Neural cell (in vitro differentiated cells): ENCODE measurements around the gene INAVA. TPM values are rescaled to one million over a fixed set of nuclear protein-coding genes. Genes with fewer than 3 reads are reported as not detected.

Source experiments
- H2AFZ ChIP-seq: fragments of 200-600, 300-800 bp; sonication (generic), shearing (Covaris generic); 2 replicates; pipeline ENCODE4 v1.6.0; 2014; ENCODE audit warnings: low read depth, mild to moderate bottlenecking, antibody characterized with exemption, low read length, moderate library complexity
- H3F3A ChIP-seq: fragments of 200-600 bp; shearing (Covaris generic); 2 replicates; pipeline ENCODE4 v1.6.1; 2016; ENCODE audit warnings: mild to moderate bottlenecking, moderate library complexity, mixed read lengths, antibody characterized with exemption, low read length; ENCODE audit not compliant: insufficient read depth, poor library complexity, severe bottlenecking
- H3K27ac ChIP-seq: fragments of 200-600, 300-800 bp; sonication (generic), shearing (Covaris generic); 2 replicates; pipeline ENCODE4 v1.5.1; 2014; ENCODE audit warnings: mild to moderate bottlenecking, low read length, moderate library complexity
- H3K27me3 ChIP-seq: fragments of 300-800, 200-600 bp; sonication (generic), shearing (Covaris generic); 2 replicates; pipeline ENCODE4 v1.6.0; 2014; ENCODE audit warnings: mild to moderate bottlenecking, low read depth, low read length, moderate library complexity; ENCODE audit not compliant: insufficient read depth
- H3K36me3 ChIP-seq: fragments of 300-800, 200-600 bp; sonication (generic), shearing (Covaris generic); 2 replicates; pipeline ENCODE4 v1.5.1; 2014; ENCODE audit warnings: mild to moderate bottlenecking, antibody characterized with exemption, low read length, moderate library complexity; ENCODE audit not compliant: insufficient read depth
- H3K4me2 ChIP-seq: fragments of 300-800, 200-600 bp; sonication (generic), shearing (Covaris generic); 2 replicates; pipeline ENCODE4 v1.6.0; 2014; ENCODE audit warnings: mild to moderate bottlenecking, low read length
- H3K4me3 ChIP-seq: fragments of 300-800, 200-600 bp; sonication (generic), shearing (Covaris generic); 2 replicates; pipeline ENCODE4 v1.5.1; 2014; ENCODE audit warnings: mild to moderate bottlenecking, low read length, moderate library complexity
- H3K79me2 ChIP-seq: fragments of 200-600 bp; shearing (Covaris generic); replicated peaks from 2 replicates; pipeline ENCODE4 v1.6.0; 2014; ENCODE audit warnings: mild to moderate bottlenecking, low read length, moderate library complexity; ENCODE audit not compliant: insufficient read depth
- H3K9ac ChIP-seq: fragments of 300-800, 200-600 bp; sonication (generic), shearing (Covaris generic); 2 replicates; pipeline ENCODE4 v1.6.1; 2016; ENCODE audit warnings: mild to moderate bottlenecking, low read length, mixed read lengths
- H3K9me2 ChIP-seq: fragments of 200-600 bp; shearing (Covaris generic); 2 replicates; pipeline ENCODE4 v1.6.1; 2016; ENCODE audit warnings: mild to moderate bottlenecking, low read length, mixed read lengths; ENCODE audit not compliant: insufficient read depth
- H3K9me3 ChIP-seq: fragments of 200-600, 300-800 bp; sonication (generic), shearing (Covaris generic); 2 replicates; pipeline ENCODE4 v1.6.1; 2016; ENCODE audit warnings: mild to moderate bottlenecking, mixed run types, low read length, moderate library complexity, mixed read lengths
- H4K20me1 ChIP-seq: fragments of 200-600 bp; shearing (Covaris generic); 2 replicates; pipeline ENCODE4 v1.6.1; 2016; ENCODE audit warnings: mild to moderate bottlenecking, mixed run types; ENCODE audit not compliant: insufficient read depth
- EP300 ChIP-seq: fragments of 450-650 bp; conservative IDR thresholded peaks from 2 replicates; pipeline ENCODE4 v1.6.1; 2014; ENCODE audit warnings: antibody characterized with exemption, mild to moderate bottlenecking, moderate library complexity; ENCODE audit not compliant: poor library complexity, severe bottlenecking
- EZH2 ChIP-seq: fragments of 200-600, 300-800 bp; shearing (Covaris generic), sonication (generic); IDR thresholded peaks from 2 replicates; pipeline ENCODE4 v1.6.1; 2014; ENCODE audit warnings: antibody characterized with exemption, low read length, borderline replicate concordance, mild to moderate bottlenecking; ENCODE audit not compliant: insufficient read depth, poor library complexity, severe bottlenecking
- MXI1 ChIP-seq: fragments of 450-650 bp; conservative IDR thresholded peaks from 2 replicates; pipeline ENCODE4 v1.6.1; 2014; ENCODE audit warnings: antibody characterized with exemption, mild to moderate bottlenecking; ENCODE audit not compliant: poor library complexity, severe bottlenecking
- POLR2AphosphoS5 ChIP-seq: IDR thresholded peaks from 2 replicates; pipeline ENCODE4 v1.6.1; 2012
- RAD21 ChIP-seq: fragments of 450-650 bp; conservative IDR thresholded peaks from 2 replicates; pipeline ENCODE4 v1.6.1; 2014; ENCODE audit warnings: antibody characterized with exemption, mild to moderate bottlenecking, moderate library complexity
- SMC3 ChIP-seq: fragments of 450-650 bp; conservative IDR thresholded peaks from 2 replicates; pipeline ENCODE4 v1.6.1; 2014; ENCODE audit warnings: antibody characterized with exemption, mild to moderate bottlenecking, moderate library complexity; ENCODE audit not compliant: poor library complexity
- TAF1 ChIP-seq: IDR thresholded peaks from 2 replicates; pipeline ENCODE4 v1.6.1; 2012; ENCODE audit warnings: low read depth
- polyA plus RNA-seq: library from polyadenylated mRNA; depleted of rRNA; stranded (reverse); fragments of >200 nt; gene quantifications from 2 replicates; pipeline ENCODE4 v1.2.3, GENCODE V29; 2014
- TF ChIP-seq, protein P1 (sequence below): IDR thresholded peaks from 2 replicates; pipeline ENCODE4 v1.6.1; 2012; ENCODE audit warnings: borderline replicate concordance
- TF ChIP-seq, protein P2 (sequence below): fragments of 450-650 bp; IDR thresholded peaks from 2 replicates; pipeline ENCODE4 v1.5.1; 2014; ENCODE audit warnings: antibody characterized with exemption, mild to moderate bottlenecking, moderate library complexity; ENCODE audit not compliant: poor library complexity, severe bottlenecking

INAVA gene
- polyA plus RNA-seq, 1 donor from 2014 or later, result 1.3 TPM

DNA sequence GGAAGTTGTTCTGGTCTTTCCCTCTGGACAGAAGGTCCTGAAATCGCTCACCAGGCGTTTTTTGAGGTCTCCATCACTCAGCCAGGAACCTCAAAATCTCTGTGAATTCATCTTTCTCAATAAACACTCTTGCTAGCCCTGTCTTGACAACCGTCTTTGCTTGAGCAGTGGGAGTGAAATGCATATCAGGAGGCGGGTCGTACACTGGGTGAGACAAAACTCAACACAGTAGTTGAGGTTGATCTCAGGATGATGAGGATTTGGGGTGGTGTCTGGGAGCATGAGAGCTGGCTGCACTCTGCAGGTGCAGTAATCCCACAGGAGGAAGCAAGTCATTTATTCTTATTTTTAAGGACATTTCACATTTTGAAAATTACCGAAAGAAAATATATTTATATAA, 20.0 kb upstream of the INAVA start:
- H3K27ac ChIP-seq, result no peak overlapping the region
- TF ChIP-seq SMC3 (no peak), MXI1 (no peak), TAF1 (no peak), RAD21 (no peak)
- no peak overlapping the region for H3K4me2 ChIP-seq
- no peaks in the 10 kb centered on the region for H3K9me2 ChIP-seq
- no peaks in the 10 kb centered on the region for H3F3A ChIP-seq
- no peak overlapping the region for H3K4me3 ChIP-seq
- no peaks in the 10 kb centered on the region for H3K79me2 ChIP-seq
- H3K9ac ChIP-seq, result no peak overlapping the region
- H3K9me3 ChIP-seq, result no peaks in the 10 kb centered on the region
- H4K20me1 ChIP-seq, result no peaks in the 10 kb centered on the region
- H3K36me3 ChIP-seq, result no peaks in the 10 kb centered on the region
- H2AFZ ChIP-seq, result no peak overlapping the region
- no peaks in the 10 kb centered on the region for H3K27me3 ChIP-seq

DNA sequence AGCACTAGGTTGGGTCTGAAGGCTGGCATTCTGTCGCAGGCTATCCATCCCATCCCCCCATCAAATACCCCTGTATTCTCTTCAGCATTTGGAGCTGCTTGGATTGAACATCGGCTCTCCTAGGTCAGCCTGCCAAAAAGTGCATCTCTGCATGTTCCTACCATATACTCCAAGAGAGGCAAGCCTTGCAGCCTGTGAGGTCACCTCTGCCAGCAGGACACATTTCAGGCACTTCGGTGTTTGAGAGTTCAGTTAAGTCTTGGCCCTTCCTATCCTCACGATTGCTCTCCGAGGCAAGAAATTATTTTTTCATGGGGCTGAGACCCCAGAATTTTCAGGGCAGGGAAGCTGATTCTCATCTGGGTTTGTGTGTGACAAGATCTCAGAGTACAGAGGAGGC, 19.3 kb upstream of the INAVA start:
- no peaks in the 10 kb centered on the region for H3F3A ChIP-seq
- H3K4me3 ChIP-seq, result no peak overlapping the region
- H3K36me3 ChIP-seq, result no peaks in the 10 kb centered on the region
- no peak overlapping the region for H2AFZ ChIP-seq
- H4K20me1 ChIP-seq, result no peaks in the 10 kb centered on the region
- TF ChIP-seq, protein P1, sequence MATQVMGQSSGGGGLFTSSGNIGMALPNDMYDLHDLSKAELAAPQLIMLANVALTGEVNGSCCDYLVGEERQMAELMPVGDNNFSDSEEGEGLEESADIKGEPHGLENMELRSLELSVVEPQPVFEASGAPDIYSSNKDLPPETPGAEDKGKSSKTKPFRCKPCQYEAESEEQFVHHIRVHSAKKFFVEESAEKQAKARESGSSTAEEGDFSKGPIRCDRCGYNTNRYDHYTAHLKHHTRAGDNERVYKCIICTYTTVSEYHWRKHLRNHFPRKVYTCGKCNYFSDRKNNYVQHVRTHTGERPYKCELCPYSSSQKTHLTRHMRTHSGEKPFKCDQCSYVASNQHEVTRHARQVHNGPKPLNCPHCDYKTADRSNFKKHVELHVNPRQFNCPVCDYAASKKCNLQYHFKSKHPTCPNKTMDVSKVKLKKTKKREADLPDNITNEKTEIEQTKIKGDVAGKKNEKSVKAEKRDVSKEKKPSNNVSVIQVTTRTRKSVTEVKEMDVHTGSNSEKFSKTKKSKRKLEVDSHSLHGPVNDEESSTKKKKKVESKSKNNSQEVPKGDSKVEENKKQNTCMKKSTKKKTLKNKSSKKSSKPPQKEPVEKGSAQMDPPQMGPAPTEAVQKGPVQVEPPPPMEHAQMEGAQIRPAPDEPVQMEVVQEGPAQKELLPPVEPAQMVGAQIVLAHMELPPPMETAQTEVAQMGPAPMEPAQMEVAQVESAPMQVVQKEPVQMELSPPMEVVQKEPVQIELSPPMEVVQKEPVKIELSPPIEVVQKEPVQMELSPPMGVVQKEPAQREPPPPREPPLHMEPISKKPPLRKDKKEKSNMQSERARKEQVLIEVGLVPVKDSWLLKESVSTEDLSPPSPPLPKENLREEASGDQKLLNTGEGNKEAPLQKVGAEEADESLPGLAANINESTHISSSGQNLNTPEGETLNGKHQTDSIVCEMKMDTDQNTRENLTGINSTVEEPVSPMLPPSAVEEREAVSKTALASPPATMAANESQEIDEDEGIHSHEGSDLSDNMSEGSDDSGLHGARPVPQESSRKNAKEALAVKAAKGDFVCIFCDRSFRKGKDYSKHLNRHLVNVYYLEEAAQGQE, result no peak
- TF ChIP-seq RAD21 (no peak), EZH2 (no peak), TAF1 (no peak), EP300 (no peak), POLR2AphosphoS5 (no peak), MXI1 (no peak)
- TF ChIP-seq, protein P2, sequence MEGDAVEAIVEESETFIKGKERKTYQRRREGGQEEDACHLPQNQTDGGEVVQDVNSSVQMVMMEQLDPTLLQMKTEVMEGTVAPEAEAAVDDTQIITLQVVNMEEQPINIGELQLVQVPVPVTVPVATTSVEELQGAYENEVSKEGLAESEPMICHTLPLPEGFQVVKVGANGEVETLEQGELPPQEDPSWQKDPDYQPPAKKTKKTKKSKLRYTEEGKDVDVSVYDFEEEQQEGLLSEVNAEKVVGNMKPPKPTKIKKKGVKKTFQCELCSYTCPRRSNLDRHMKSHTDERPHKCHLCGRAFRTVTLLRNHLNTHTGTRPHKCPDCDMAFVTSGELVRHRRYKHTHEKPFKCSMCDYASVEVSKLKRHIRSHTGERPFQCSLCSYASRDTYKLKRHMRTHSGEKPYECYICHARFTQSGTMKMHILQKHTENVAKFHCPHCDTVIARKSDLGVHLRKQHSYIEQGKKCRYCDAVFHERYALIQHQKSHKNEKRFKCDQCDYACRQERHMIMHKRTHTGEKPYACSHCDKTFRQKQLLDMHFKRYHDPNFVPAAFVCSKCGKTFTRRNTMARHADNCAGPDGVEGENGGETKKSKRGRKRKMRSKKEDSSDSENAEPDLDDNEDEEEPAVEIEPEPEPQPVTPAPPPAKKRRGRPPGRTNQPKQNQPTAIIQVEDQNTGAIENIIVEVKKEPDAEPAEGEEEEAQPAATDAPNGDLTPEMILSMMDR, result no peak
- no peaks in the 10 kb centered on the region for H3K27me3 ChIP-seq
- no peak overlapping the region for H3K27ac ChIP-seq
- no peak overlapping the region for H3K9ac ChIP-seq
- no peaks in the 10 kb centered on the region for H3K79me2 ChIP-seq
- no peaks in the 10 kb centered on the region for H3K9me3 ChIP-seq
- H3K9me2 ChIP-seq, result no peaks in the 10 kb centered on the region
- H3K4me2 ChIP-seq, result no peak overlapping the region

DNA sequence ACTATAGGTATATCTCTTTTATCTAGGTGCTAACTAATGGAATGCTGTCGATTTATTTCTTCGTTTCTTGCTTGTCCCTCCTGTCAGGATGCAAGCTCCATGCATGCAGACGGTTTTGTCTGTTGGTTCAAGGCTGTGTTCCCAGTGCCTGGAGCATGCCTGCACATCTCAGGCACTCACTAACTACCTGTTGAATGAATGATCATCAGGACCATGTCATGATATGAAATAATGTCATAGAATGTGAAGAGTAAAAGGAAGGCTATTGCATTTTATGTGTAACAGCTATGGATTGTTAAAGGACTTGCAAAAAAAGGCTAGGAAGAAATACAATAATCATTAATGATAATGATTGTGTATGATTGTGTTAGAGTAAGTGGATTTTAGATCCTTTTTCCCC, 17.7 kb upstream of the INAVA start:
- H3K79me2 ChIP-seq, result no peaks in the 10 kb centered on the region
- H3K27me3 ChIP-seq, result no peaks in the 10 kb centered on the region
- no peaks in the 10 kb centered on the region for H3K36me3 ChIP-seq
- no peak for TF ChIP-seq EZH2
- TF ChIP-seq RAD21, result no peak
- TF ChIP-seq TAF1, result no peak
- TF ChIP-seq POLR2AphosphoS5, result no peak
- no peak for TF ChIP-seq SMC3
- TF ChIP-seq, protein P2, result no peak
- no peak for TF ChIP-seq EP300
- TF ChIP-seq, protein P1, result no peak
- TF ChIP-seq MXI1, result no peak
- H3K9me2 ChIP-seq, result no peaks in the 10 kb centered on the region
- no peak overlapping the region for H3K9ac ChIP-seq
- no peak overlapping the region for H3K27ac ChIP-seq
- H4K20me1 ChIP-seq, result no peaks in the 10 kb centered on the region
- no peak overlapping the region for H3K4me2 ChIP-seq
- no peaks in the 10 kb centered on the region for H3F3A ChIP-seq
- H3K4me3 ChIP-seq, result no peak overlapping the region
- H3K9me3 ChIP-seq, result no peaks in the 10 kb centered on the region
- no peak overlapping the region for H2AFZ ChIP-seq
